Right lobe of liver (tissue), 6 donors: ENCODE results near the gene NRXN2. TPM values are rescaled to one million over a fixed set of nuclear protein-coding genes. Genes with fewer than 3 reads are reported as not detected.
A peak's percentile ranks its signal among the peaks of the same experiment; 100 is the strongest.

ENCODE experiments used
- ATAC-seq, 4 donors: fragments of 200-7000 bp; cut with Tn5 transposase; one replicate each; pipeline ENCODE4 v1.9.1; 2020; ENCODE audit warnings: mild to moderate bottlenecking in 4 of 4, moderate library complexity in 4 of 4
- DNase-seq, 3 donors: peaks; one replicate each; pipeline ENCODE4 v3.0.0-alpha.2; 2020
- H3K27ac ChIP-seq, 3 donors: fragments of 200-600 bp; one replicate each; pipeline ENCODE4 v1.8.0; 2022
- H3K27me3 ChIP-seq, 2 donors: fragments of 200-600 bp; one replicate each; pipeline ENCODE4 v1.8.0; 2022
- H3K36me3 ChIP-seq, 4 donors: fragments of 200-600 bp; sonication (generic) in 1 of 4; one replicate each; pipeline versions ENCODE4 v1.5.1 to v1.8.0; 2017 to 2022; ENCODE audit warnings: control low read depth in 1 of 4
- H3K4me1 ChIP-seq, 4 donors: fragments of 200-600 bp; sonication (generic) in 1 of 4; one replicate each; pipeline versions ENCODE4 v1.5.1 to v1.8.0; 2017 to 2022; ENCODE audit warnings: control low read depth in 1 of 4
- H3K4me3 ChIP-seq, 3 donors: fragments of 200-600 bp; one replicate each; pipeline ENCODE4 v1.8.0; 2022
- H3K9me3 ChIP-seq, 4 donors: fragments of 200-600 bp; sonication (generic) in 1 of 4; one replicate each; pipeline versions ENCODE4 v1.5.1 to v1.8.0; 2017 to 2022; ENCODE audit warnings: control low read depth in 1 of 4
- CTCF ChIP-seq, 4 donors: fragments of 200-600 bp in 3 of 4; fragments of 450-650 bp in 1 of 4; IDR thresholded peaks; one replicate each; pipeline versions ENCODE4 v1.5.1 to v1.8.0; 2016 to 2022; ENCODE audit warnings: antibody characterized with exemption in 4 of 4, mild to moderate bottlenecking in 2 of 4
- POLR2A ChIP-seq: fragments of 450-650 bp; IDR thresholded peaks from one replicate; pipeline ENCODE4 v1.6.1; 2017; ENCODE audit warnings: antibody characterized with exemption, mild to moderate bottlenecking
- WGBS: methylation state at CpG from one replicate; pipeline ENCODE4 v1.1.6; 2018; ENCODE audit warnings: low coverage, low lambda C conversion rate; ENCODE audit not compliant: insufficient coverage; ENCODE audit errors: missing lambda C conversion rate; 5-methylcytosine and 5-hydroxymethylcytosine counted together
- intact Hi-C, 2 donors: fragments of 100-400 bp; cut with DNase I; formaldehyde crosslinking; loops; one replicate each; pipeline versions ENCODE4 v1.11.2 to v1.14.1; 2022
- total RNA-seq, 6 experiments: library from RNA; depleted of rRNA in 2 of 6; stranded (reverse); fragments of >200 nt in 2 of 6; fragmentation: NEBNext Ultra II Directional in 3 of 6; extraction: Animal tissue kit (Norgen Biotek cat#: 25700) in 3 of 6; gene quantifications; one replicate each; pipeline versions ENCODE4 v1.1.0 to v1.2.4, GENCODE V29; 2016 to 2023
- donor health status: DM: no; HTN: yes; CAD: no.
- donor health status: DM: no; HTN: no; CAD: no.
- donor health status: DM: no; HTN: no; CAD: no.
- donor health status: DM: no; HTN: yes; CAD: no.
- donor health status: DM: no; HTN: yes; CAD: no.

Gene NRXN2
- total RNA-seq, 6 experiments from 2014 or later = 1.6 to 7.7 (median 2.3) TPM

DNA sequence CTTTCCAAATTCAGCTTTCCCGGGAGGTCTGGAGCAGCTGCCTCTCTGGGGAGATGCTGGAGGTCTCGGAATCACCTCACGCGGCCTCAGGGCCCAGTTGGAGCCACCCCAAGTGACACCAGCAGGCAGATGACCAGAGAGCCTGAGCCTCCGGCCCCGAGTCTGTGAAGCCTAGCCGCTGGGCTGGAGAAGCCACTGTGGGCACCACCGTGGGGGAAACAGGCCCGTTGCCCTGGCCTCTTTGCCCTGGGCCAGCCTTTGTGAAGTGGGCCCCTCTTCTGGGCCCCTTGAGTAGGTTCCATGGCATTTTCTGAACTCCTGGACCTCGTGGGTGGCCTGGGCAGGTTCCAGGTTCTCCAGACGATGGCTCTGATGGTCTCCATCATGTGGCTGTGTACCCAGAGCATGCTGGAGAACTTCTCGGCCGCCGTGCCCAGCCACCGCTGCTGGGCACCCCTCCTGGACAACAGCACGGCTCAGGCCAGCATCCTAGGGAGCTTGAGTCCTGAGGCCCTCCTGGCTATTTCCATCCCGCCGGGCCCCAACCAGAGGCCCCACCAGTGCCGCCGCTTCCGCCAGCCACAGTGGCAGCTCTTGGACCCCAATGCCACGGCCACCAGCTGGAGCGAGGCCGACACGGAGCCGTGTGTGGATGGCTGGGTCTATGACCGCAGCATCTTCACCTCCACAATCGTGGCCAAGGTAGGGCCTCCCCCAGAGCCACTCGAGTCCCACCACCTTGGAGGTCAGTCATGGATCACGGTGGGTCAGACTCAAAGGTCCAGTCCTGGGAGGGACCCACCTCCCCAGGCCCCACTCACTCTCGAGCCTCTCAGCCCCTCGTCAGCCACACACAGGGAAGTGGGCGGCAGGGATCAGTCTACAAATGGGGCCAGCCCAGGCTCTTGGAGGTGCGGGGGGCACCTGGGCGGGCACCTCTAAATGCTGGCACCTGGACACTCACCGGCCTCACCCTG, 131.5 kb downstream of the NRXN2 start:
- Histone ChIP-seq H3K27ac (no peak overlapping the region), H3K9me3 (peaks cover 0 to 4% (median 0%) of the 10 kb centered on the region in 4 donors), H3K27me3 (no peaks in the 10 kb centered on the region), H3K36me3 (no peaks in the 10 kb centered on the region), H3K4me1 (peaks cover 0 to 7% (median 0%) of the 10 kb centered on the region in 4 donors), H3K4me3 (no peak overlapping the region)
- ATAC-seq (peak in 2 of 4 donors; percentile 38 to 52), DNase-seq (peak; percentile 7 to 49 (median 35))
- intact Hi-C loops = no loop called here
- WGBS = 60% methylated on average over 1 of the region's 36 CpGs
- no peak for TF ChIP-seq POLR2A
- no peak for TF ChIP-seq CTCF (IDR thresholded peaks at IDR 0.05)

DNA sequence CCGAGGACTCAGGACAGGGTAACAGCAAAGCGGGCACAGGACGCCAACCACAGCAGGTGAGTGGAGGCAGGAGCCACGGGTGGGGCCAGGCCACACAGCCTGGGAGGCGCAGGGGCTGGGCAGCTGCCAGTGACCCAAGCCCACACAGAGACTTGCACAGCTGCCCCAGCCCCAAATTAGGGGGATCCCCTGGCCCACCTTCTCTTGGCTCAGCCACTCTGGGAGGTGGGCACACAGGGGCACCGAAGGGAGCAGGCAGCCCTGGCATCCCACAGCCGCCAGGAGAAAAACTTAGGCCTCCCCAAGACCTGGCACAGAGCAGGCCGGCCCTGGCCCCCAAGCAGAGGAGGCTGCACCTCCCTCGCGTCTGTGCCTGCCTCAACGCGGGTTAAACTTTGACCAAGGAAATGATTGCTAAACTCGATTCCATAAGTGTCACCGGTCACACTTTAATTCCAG, 132.2 kb downstream of the NRXN2 start, which contains the start of gene SLC22A12:
Gene SLC22A12, plus strand, starts transcription at position 458 of the 459 bp plus-strand sequence. CDS start 337 bp downstream, outside the sequence.
- no peak within 1 kb of the TSS for H3K27ac ChIP-seq
- H3K27me3 ChIP-seq = no peaks in the 10 kb centered on the region
- WGBS = 20% methylated on average over 2 of the region's 14 CpGs
- H3K9me3 ChIP-seq = peaks cover 0 to 4% (median 0%) of the 10 kb centered on the region in 4 donors
- H3K4me3 ChIP-seq = no peak within 1 kb of the TSS
- TF ChIP-seq CTCF (IDR thresholded peaks at IDR 0.05) = no peak
- intact Hi-C loops = no loop called here
- peaks cover 0 to 7% (median 0%) of the 10 kb centered on the region in 4 donors for H3K4me1 ChIP-seq
- no peaks in the 10 kb centered on the region for H3K36me3 ChIP-seq
- DNase-seq (peak; percentile 16 to 44 (median 30)), ATAC-seq (peak in 3 of 4 donors; percentile 38 to 75 (median 67))

DNA sequence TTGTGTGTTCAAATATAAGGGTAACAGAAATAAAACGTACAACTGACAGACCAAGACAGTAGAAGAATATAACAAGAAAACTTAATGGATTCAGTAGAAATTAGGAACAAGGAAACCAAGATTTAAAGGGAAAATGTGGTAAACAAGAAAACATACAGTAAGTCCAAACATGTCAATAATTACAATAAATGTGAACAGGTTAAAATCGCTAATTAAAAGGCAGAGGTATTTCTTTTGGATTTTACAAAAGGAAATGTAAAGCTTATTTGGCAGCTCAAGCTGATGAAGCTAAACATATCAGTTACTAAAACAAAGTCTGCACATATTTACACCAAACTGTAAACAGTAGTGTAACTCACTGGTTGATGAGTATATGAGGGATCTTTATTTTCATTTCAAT, 134.3 kb downstream of the NRXN2 start:
- WGBS = 69% methylated on average over 2 of the region's 2 CpGs
- no peak overlapping the region for H3K27ac ChIP-seq
- no peak for ATAC-seq
- H3K9me3 ChIP-seq = peaks cover 0 to 4% (median 0%) of the 10 kb centered on the region in 4 donors
- no peaks in the 10 kb centered on the region for H3K27me3 ChIP-seq
- H3K4me1 ChIP-seq = peaks cover 0 to 7% (median 0%) of the 10 kb centered on the region in 4 donors
- DNase-seq = no peak
- intact Hi-C loops = no loop called here
- TF ChIP-seq POLR2A (no peak), CTCF (IDR thresholded peaks at IDR 0.05) (no peak)
- H3K4me3 ChIP-seq = no peak overlapping the region
- no peaks in the 10 kb centered on the region for H3K36me3 ChIP-seq

DNA sequence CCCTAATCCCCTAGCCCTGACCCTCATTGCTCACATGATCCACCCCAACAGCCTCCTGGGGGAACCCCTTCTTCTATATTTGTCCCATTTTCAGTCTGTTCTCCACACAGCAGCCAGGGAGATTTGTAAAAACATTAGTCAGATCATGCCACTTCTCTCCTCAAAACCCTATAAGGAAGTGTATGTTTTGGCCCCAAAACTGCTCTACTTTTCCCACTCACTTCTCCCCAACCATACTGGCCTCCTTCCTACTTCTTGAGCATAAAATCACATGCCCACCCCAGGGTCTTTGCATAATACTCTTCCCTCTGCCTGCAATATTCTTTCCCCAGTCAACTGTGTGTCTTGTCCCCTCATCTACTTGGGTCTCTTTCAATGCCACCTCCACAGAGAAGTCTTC, 136.6 kb downstream of the NRXN2 start:
- H3K9me3 ChIP-seq = peaks cover 0 to 4% (median 0%) of the 10 kb centered on the region in 4 donors
- H3K27me3 ChIP-seq = no peaks in the 10 kb centered on the region
- TF ChIP-seq CTCF (IDR thresholded peaks at IDR 0.05) (no peak), POLR2A (no peak)
- H3K4me3 ChIP-seq = no peak overlapping the region
- peaks cover 0 to 6% (median 0%) of the 10 kb centered on the region in 4 donors for H3K4me1 ChIP-seq
- intact Hi-C loops = no loop called here
- DNase-seq (peak in 1 of 3 donors; percentile 12), ATAC-seq (no peak)
- H3K36me3 ChIP-seq = no peaks in the 10 kb centered on the region
- H3K27ac ChIP-seq = no peak overlapping the region
